Adrenal gland (tissue), 5 donors: Measurements from ENCODE around the gene MARF1.

Source experiments
- CTCF ChIP-seq, 6 experiments: fragments of 450-650 bp in 4 of 6; fragments of 200-600 bp in 2 of 6; sonication (generic) in 1 of 6; IDR thresholded peaks; 1 replicate in 5 of 6; 2 replicates in 1 of 6; pipeline versions ENCODE4 v1.5.1 to v1.8.0; 2016 to 2021; ENCODE audit warnings: antibody characterized with exemption in 6 of 6, mild to moderate bottlenecking in 2 of 6, moderate library complexity in 1 of 6
- POLR2A ChIP-seq, 2 donors: fragments of 450-650 bp; IDR thresholded peaks; one replicate each; pipeline ENCODE4 v1.6.1; 2017; ENCODE audit warnings: antibody characterized with exemption in 2 of 2, mild to moderate bottlenecking in 2 of 2, moderate library complexity in 1 of 2
- donor health status: DM: no; HTN: no; CAD: no.

- TF ChIP-seq CTCF (IDR thresholded peaks at IDR 0.05) (no peak), POLR2A (IDR thresholded peaks at IDR 0.05) (no peak)
These were observed 5.3 kb upstream of the MARF1 start for GRCh38 chr16:15648135-15648730.
